Neutrophil (primary cell): ENCODE results near the gene PSMG4.

Source experiments
- H3K27ac ChIP-seq: fragments of 200-600 bp; sonication (generic); 2 replicates; pipeline ENCODE4 v1.5.1; 2016; ENCODE audit warnings: mild to moderate bottlenecking, moderate library complexity
- H3K27me3 ChIP-seq: fragments of 200-600 bp; sonication (generic); 2 replicates; pipeline ENCODE4 v1.6.0; 2016; ENCODE audit warnings: mild to moderate bottlenecking
- H3K36me3 ChIP-seq: fragments of 200-600 bp; sonication (generic); 2 replicates; pipeline ENCODE4 v1.5.1; 2017
- H3K4me1 ChIP-seq, 2 experiments: fragments of 200-600 bp in 1 of 2; sonication (generic) in 1 of 2; 1 replicate in 1 of 2; 2 replicates in 1 of 2; pipeline versions ENCODE4 v1.5.1 to v1.6.1; 2013 to 2016; ENCODE audit warnings: low read depth in 1 of 2, low read length in 1 of 2, mild to moderate bottlenecking in 1 of 2, moderate library complexity in 1 of 2; ENCODE audit not compliant: control insufficient read depth in 1 of 2, insufficient read depth in 1 of 2
- H3K4me3 ChIP-seq, 2 experiments: fragments of 200-600 bp in 1 of 2; sonication (generic) in 1 of 2; 1 replicate in 1 of 2; 2 replicates in 1 of 2; pipeline ENCODE4 v1.5.1; 2013 to 2016; ENCODE audit warnings: low read depth in 1 of 2, low read length in 1 of 2, mild to moderate bottlenecking in 1 of 2, moderate library complexity in 1 of 2
- H3K9me3 ChIP-seq: fragments of 200-600 bp; sonication (generic); 2 replicates; pipeline ENCODE4 v1.5.1; 2016
- TF ChIP-seq, protein P1 (sequence below): fragments of 200-600 bp; sonication (generic); IDR thresholded peaks from 2 replicates; pipeline ENCODE4 v1.5.1; 2016; ENCODE audit warnings: antibody characterized with exemption

PSMG4 gene

GRCh38 chr6:3284436-3284876, 25.7 kb downstream of the PSMG4 start:
- Histone ChIP-seq H3K9me3 (no peaks in the 10 kb centered on the region), H3K27ac (no peak overlapping the region), H3K4me1 (no peaks in the 10 kb centered on the region), H3K4me3 (no peak overlapping the region), H3K36me3 (no peaks in the 10 kb centered on the region), H3K27me3 (no peaks in the 10 kb centered on the region)
- TF ChIP-seq, protein P1, sequence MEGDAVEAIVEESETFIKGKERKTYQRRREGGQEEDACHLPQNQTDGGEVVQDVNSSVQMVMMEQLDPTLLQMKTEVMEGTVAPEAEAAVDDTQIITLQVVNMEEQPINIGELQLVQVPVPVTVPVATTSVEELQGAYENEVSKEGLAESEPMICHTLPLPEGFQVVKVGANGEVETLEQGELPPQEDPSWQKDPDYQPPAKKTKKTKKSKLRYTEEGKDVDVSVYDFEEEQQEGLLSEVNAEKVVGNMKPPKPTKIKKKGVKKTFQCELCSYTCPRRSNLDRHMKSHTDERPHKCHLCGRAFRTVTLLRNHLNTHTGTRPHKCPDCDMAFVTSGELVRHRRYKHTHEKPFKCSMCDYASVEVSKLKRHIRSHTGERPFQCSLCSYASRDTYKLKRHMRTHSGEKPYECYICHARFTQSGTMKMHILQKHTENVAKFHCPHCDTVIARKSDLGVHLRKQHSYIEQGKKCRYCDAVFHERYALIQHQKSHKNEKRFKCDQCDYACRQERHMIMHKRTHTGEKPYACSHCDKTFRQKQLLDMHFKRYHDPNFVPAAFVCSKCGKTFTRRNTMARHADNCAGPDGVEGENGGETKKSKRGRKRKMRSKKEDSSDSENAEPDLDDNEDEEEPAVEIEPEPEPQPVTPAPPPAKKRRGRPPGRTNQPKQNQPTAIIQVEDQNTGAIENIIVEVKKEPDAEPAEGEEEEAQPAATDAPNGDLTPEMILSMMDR = no peak

GRCh38 chr6:3285049-3285639, 26.4 kb downstream of the PSMG4 start:
- Histone ChIP-seq H3K9me3 (no peaks in the 10 kb centered on the region), H3K4me1 (no peaks in the 10 kb centered on the region), H3K27ac (no peak overlapping the region), H3K36me3 (no peaks in the 10 kb centered on the region), H3K27me3 (no peaks in the 10 kb centered on the region), H3K4me3 (no peak overlapping the region)
- TF ChIP-seq, protein P1 = no peak

- TF ChIP-seq, protein P1 = no peak
- Histone ChIP-seq H3K36me3 (no peaks in the 10 kb centered on the region), H3K27ac (no peak overlapping the region)
These were observed 27.0 kb downstream of the PSMG4 start for GRCh38 chr6:3285732-3286131.

GRCh38 chr6:3286641-3287171, 28.0 kb downstream of the PSMG4 start:
- Histone ChIP-seq H3K9me3 (no peaks in the 10 kb centered on the region), H3K4me3 (no peak overlapping the region), H3K27ac (no peak overlapping the region), H3K27me3 (no peaks in the 10 kb centered on the region), H3K36me3 (no peaks in the 10 kb centered on the region), H3K4me1 (no peaks in the 10 kb centered on the region)
- TF ChIP-seq, protein P1 = no peak

More at GRCh38 chr6:3285732-3286131, 27.0 kb downstream of the PSMG4 start:
- Histone ChIP-seq H3K4me3 (no peak overlapping the region), H3K9me3 (no peaks in the 10 kb centered on the region), H3K4me1 (no peaks in the 10 kb centered on the region), H3K27me3 (no peaks in the 10 kb centered on the region)

- no peak overlapping the region for H3K4me3 ChIP-seq
- no peaks in the 10 kb centered on the region for H3K9me3 ChIP-seq
- no peaks in the 10 kb centered on the region for H3K4me1 ChIP-seq
- TF ChIP-seq, protein P1 = no peak
- no peaks in the 10 kb centered on the region for H3K27me3 ChIP-seq
- H3K27ac ChIP-seq = no peak overlapping the region
- H3K36me3 ChIP-seq = no peaks in the 10 kb centered on the region
These were observed 28.6 kb downstream of the PSMG4 start for GRCh38 chr6:3287308-3287707.
